Activated CD8-positive, alpha-beta T cell treated with anti-CD3 and anti-CD28 coated beads, Interleukin-2, amount 10 ng/mL, durations not matched to agents 7 days and 5 days (primary cell): Measurements from ENCODE around the gene TRPC4AP. TPM values are rescaled to one million over a fixed set of nuclear protein-coding genes. Genes with fewer than 3 reads are reported as not detected.
"Not testable (repeated sequence)": the region's sequence is repeated elsewhere in the genome, so short reads cannot be mapped to it uniquely, and the experiment has no call there.

Experiments
- ATAC-seq: fragments of 150-1000 bp; cut with Tn5 transposase; one replicate; pipeline ENCODE4 v1.10.0; 2021; ENCODE audit warnings: moderate library complexity
- CTCF ChIA-PET: fragments of 350-600 bp; sonication (Branson Sonifier 250); formaldehyde crosslinking; loops from one replicate; lab custom pipeline; 2021; ENCODE audit warnings: antibody characterized with exemption; lab: Charles Lee
- POLR2A ChIA-PET: fragments of 350-600 bp; sonication (Branson Sonifier 250); formaldehyde crosslinking; loops from one replicate; lab custom pipeline; 2021; ENCODE audit warnings: antibody characterized with exemption; lab: Charles Lee
- DNase-seq: peaks from one replicate; pipeline ENCODE4 v3.0.0-alpha.2; 2020
- H3K27ac Mint-ChIP-seq: one replicate; pipeline ENCODE4 v1.8.0; 2021; ENCODE audit warnings: mild to moderate bottlenecking, mixed read lengths
- H3K27me3 Mint-ChIP-seq: one replicate; pipeline ENCODE4 v1.8.0; 2021; ENCODE audit warnings: low read depth, mixed read lengths
- H3K36me3 Mint-ChIP-seq: one replicate; pipeline ENCODE4 v1.8.0; 2021; ENCODE audit warnings: low read depth, mixed read lengths
- H3K4me1 Mint-ChIP-seq: one replicate; pipeline ENCODE4 v1.8.0; 2021; ENCODE audit warnings: low read depth, mixed read lengths
- H3K4me3 Mint-ChIP-seq: one replicate; pipeline ENCODE4 v1.8.0; 2021; ENCODE audit warnings: mild to moderate bottlenecking, mixed read lengths
- H3K9me3 Mint-ChIP-seq: one replicate; pipeline ENCODE4 v1.8.0; 2022; ENCODE audit warnings: mixed read lengths; ENCODE audit not compliant: insufficient read depth
- total RNA-seq, 2 experiments: library from RNA; stranded (reverse); gene quantifications; one replicate each; pipeline ENCODE4 v1.2.3, GENCODE V29; 2021

Gene TRPC4AP
- total RNA-seq, 2 experiments from 2014 or later = 43.2 to 44.6 TPM

DNA sequence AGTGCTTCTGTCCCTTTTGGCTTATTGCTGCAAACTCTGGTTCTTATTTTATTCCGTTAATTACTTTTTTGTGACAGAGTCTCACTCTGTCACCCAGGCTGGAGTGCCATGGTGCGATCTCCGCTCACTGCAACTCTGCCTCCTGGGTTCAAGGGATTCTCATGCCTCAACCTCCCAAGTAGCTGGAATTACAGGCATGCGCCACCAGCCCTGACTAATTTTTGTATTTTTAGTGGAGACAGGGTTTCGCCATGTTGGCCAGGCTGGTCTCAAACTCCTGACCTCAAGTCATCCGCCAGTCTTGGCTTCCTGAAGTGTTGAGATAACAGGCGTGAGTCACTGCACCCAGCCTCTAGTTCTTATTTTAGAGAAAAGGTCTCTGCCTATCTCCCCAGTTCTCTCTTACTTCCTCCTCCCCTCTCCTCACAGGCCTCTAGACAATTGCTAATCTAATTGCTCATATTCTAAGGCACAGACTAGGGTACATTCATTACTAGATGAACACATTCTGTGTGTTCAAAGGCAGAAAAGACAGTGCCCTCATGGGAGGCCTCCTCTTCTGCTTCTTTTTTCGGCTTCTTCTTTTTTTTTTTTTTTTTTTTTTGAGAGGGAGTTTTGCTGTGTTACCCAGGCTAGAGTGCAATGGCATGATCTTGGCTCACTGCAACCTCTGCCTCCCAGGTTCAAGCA lies 27.6 kb upstream of the TRPC4AP start:
- ChIA-PET CTCF (interaction anchor here (0.6 to 1.1 kb wide), 2 partner anchors 24 to 89 kb away, joined by 3 read pairs; no protein-coding TSS in a partner anchor), POLR2A (no interaction called here)
- H3K27ac Mint-ChIP-seq = peak overlapping the region; percentile 36
- H3K4me1 Mint-ChIP-seq = peaks cover 2% of the 10 kb centered on the region
- no peaks in the 10 kb centered on the region for H3K27me3 Mint-ChIP-seq
- ATAC-seq = no peak
- DNase-seq = no peak
- H3K36me3 Mint-ChIP-seq = peaks cover 58% of the 10 kb centered on the region
- H3K4me3 Mint-ChIP-seq = no peak overlapping the region
- no peaks in the 10 kb centered on the region for H3K9me3 Mint-ChIP-seq

DNA sequence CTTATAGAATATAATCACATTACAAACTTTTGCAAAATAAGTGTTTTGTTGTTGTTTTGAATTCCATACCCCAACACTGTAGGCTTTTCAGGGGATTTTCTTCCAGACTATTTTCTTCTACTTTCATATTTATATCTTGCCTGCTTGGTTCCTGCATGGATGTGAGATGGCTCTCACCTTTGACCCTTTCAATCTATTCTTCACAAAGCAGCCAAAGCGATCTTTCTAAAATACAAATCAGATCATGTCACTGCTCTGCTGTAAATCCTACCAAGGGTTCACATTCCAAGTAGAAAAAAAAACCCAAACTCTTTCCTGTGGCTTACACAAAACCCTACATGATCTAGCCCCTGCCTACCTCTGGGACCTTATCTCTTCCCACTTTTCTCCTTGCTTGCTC lies 25.0 kb upstream of the TRPC4AP start:
- Mint-ChIP-seq H3K36me3 (peaks cover 43% of the 10 kb centered on the region), H3K27me3 (no peaks in the 10 kb centered on the region), H3K9me3 (no peaks in the 10 kb centered on the region), H3K4me3 (no peak overlapping the region), H3K27ac (no peak overlapping the region), H3K4me1 (peaks cover 2% of the 10 kb centered on the region)
- ATAC-seq = no peak
- no peak for DNase-seq
- ChIA-PET POLR2A (no interaction called here), CTCF (interaction anchor here (1.4 to 1.7 kb wide), 2 partner anchors 21 to 22 kb away, joined by 4 to 5 read pairs; no protein-coding TSS in a partner anchor)

DNA sequence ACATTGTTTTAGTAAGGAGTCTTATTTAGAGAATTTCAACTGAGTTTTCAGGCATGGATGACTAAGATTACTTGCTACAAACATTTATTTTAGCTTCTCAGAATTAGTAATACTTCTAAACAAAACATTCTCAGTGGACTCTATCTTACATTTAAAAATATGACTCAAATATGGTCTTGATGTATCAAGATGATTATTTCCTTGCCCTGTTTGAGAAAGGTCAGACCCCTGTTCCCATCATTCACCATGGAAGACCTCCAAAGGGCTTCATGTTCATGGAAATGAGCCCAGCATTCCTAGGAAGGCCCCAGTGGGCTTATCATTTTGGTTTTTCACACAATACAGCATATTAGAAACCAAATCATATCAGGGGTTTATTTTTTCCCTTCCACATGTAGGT lies 24.6 kb upstream of the TRPC4AP start:
- H3K4me1 Mint-ChIP-seq = peaks cover 2% of the 10 kb centered on the region
- ChIA-PET CTCF (interaction anchor here (1.4 kb wide), 1 partner anchor 21 kb away, joined by 4 read pairs; no protein-coding TSS in a partner anchor), POLR2A (no interaction called here)
- no peak overlapping the region for H3K27ac Mint-ChIP-seq
- DNase-seq = no peak
- H3K36me3 Mint-ChIP-seq = peaks cover 43% of the 10 kb centered on the region
- no peaks in the 10 kb centered on the region for H3K9me3 Mint-ChIP-seq
- H3K4me3 Mint-ChIP-seq = no peak overlapping the region
- ATAC-seq = no peak
- H3K27me3 Mint-ChIP-seq = no peaks in the 10 kb centered on the region

DNA sequence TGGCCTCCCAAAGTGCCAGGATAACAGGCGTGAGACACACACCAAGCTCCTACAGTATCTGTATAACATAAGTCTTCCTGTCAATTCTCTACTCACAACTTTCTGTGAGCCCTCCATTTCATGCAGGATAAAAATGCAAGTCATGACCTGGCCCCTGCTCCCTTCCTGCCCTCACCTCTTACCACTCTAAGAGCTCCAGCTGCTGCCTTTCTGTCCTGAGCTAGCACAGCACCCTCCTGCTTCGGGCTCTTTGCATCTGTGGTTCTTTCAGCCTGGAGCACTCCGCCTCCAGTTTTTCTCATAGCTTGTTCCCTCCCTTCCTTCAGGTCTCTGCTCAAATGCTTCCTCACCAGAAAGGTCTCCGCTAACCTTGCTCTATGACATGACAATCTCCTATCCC lies 23.7 kb upstream of the TRPC4AP start:
- H3K36me3 Mint-ChIP-seq = peaks cover 41% of the 10 kb centered on the region
- no peaks in the 10 kb centered on the region for H3K9me3 Mint-ChIP-seq
- ATAC-seq (no peak), DNase-seq (no peak)
- ChIA-PET CTCF (interaction anchor here (1.4 kb wide), 1 partner anchor 20 kb away, joined by 4 read pairs; no protein-coding TSS in a partner anchor), POLR2A (interaction anchor here (0.6 kb wide), 3 partner anchors 375 to 1487 kb away, joined by 3 to 4 read pairs (median 3); no protein-coding TSS in a partner anchor)
- peaks cover 2% of the 10 kb centered on the region for H3K4me1 Mint-ChIP-seq
- H3K27ac Mint-ChIP-seq = no peak overlapping the region
- H3K27me3 Mint-ChIP-seq = no peaks in the 10 kb centered on the region
- no peak overlapping the region for H3K4me3 Mint-ChIP-seq

DNA sequence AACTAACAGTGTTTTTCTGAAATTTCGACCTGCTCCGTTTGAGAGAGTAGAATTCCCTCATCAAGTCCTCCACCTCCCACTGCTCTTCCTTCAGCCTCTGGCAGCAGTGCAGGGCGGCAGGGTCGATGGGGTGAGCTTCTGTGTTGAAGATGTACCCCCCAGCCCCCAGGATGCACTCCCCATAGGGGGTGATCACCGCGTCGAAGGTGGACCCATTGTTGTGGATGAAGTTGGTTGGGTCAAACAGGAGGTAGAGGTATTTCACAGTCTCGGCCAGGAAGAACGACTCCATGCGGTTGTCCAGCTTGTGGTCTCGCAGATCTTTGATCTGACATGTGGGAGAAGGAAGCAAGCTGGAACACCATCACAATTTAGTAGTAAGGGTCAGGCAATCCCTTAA lies 23.0 kb upstream of the TRPC4AP start:
- Mint-ChIP-seq H3K27ac (peak overlapping the region; percentile 2), H3K9me3 (no peaks in the 10 kb centered on the region), H3K27me3 (no peaks in the 10 kb centered on the region), H3K4me1 (peaks cover 2% of the 10 kb centered on the region), H3K4me3 (no peak overlapping the region), H3K36me3 (peaks cover 39% of the 10 kb centered on the region)
- no peak for DNase-seq
- ChIA-PET CTCF (no interaction called here), POLR2A (no interaction called here)
- ATAC-seq = no peak

DNA sequence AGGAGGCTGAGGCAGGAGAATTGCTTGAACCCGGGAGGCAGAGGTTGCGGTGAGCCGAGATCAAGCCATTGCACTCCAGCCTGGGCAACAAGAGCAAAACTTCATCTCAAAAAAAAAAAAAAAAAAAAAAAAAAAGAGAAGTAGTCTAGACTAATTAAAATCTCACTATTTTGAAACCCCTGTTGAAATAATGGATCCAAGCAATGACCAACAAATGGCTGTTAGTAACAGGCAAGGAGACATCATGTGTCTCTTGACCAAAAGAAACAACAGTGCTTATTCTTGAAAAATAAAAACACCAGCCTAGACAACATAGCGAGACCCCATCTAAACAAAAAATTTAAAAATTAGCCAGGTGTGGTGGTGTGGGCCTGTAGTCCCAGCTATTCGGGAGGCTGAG lies 19.7 kb upstream of the TRPC4AP start:
- ATAC-seq, H3K9me3 Mint-ChIP-seq, H3K4me3 Mint-ChIP-seq, H3K4me1 Mint-ChIP-seq, H3K27ac Mint-ChIP-seq, POLR2A ChIA-PET, H3K27me3 Mint-ChIP-seq, DNase-seq: not testable (repeated sequence)
- CTCF ChIA-PET = interaction anchor here (2.7 kb wide), 1 partner anchor 16 kb away, joined by 11 read pairs; no protein-coding TSS in a partner anchor
- peaks cover 24% of the 10 kb centered on the region for H3K36me3 Mint-ChIP-seq

DNA sequence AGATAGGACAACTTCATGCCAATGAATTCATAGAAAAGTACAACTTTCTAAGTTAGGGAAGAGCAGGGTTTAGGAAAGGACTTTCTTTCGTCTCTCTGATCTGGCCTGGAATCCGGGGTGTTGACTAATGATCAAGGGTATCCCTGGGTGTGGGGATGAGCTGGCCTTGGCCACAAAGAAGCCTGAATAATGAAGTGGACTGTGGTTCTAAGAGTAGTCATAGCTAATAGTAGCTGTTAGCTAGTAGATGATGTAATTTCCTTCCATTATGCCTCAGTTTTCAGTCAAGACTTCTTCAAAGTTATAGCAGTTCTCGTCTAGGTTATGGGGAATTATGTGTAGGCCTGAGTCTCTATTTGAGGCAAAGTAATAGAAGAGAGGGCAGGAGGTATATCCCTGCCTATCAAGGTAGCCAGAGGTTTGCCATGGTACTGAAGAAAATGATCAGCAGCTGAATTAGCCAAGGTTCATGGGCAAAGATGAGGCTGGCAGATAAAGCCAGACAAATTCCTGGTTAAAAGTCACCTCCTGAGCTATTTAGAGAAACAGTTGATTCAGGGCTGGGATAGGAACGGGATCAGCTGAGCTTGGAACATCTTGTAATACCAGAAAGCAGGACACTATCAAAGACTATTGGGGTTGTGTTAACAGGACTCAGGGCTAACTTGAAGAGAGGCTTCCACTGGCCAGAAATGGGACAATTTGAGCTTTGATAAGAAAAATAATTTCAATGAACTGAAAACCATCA lies 18.7 kb upstream of the TRPC4AP start:
- peaks cover 2% of the 10 kb centered on the region for H3K27me3 Mint-ChIP-seq
- ChIA-PET CTCF (interaction anchor here (2.7 kb wide), 1 partner anchor 15 kb away, joined by 11 read pairs; no protein-coding TSS in a partner anchor), POLR2A (no interaction called here)
- no peaks in the 10 kb centered on the region for H3K9me3 Mint-ChIP-seq
- H3K4me1 Mint-ChIP-seq = no peaks in the 10 kb centered on the region
- no peak for ATAC-seq
- H3K36me3 Mint-ChIP-seq = peaks cover 22% of the 10 kb centered on the region
- H3K27ac Mint-ChIP-seq = no peak overlapping the region
- no peak for DNase-seq
- H3K4me3 Mint-ChIP-seq = no peak overlapping the region

DNA sequence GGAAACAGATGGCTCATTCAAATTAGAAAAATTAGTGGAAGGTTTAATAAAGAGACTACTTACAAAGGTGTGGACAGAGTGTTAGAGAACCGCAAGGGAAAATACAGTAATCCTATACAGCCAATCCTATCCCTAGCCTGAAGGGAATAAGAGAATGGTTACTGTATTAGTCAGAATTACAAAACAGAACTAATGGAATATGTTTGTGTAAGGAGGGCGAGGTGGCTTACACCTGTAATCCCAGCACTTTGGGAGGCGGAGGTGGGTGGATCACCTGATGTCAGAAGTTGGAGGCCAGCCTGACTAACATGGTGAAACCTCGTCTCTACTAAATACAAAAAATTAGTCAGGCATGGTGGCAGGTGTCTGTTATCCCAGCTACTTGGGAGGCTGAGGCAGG lies 16.3 kb upstream of the TRPC4AP start:
- Mint-ChIP-seq H3K4me1 (no peaks in the 10 kb centered on the region), H3K27ac (no peak overlapping the region), H3K4me3 (no peak overlapping the region), H3K9me3 (no peaks in the 10 kb centered on the region), H3K36me3 (peaks cover 11% of the 10 kb centered on the region), H3K27me3 (peaks cover 2% of the 10 kb centered on the region)
- DNase-seq = no peak
- ChIA-PET CTCF (no interaction called here), POLR2A (no interaction called here)
- no peak for ATAC-seq

DNA sequence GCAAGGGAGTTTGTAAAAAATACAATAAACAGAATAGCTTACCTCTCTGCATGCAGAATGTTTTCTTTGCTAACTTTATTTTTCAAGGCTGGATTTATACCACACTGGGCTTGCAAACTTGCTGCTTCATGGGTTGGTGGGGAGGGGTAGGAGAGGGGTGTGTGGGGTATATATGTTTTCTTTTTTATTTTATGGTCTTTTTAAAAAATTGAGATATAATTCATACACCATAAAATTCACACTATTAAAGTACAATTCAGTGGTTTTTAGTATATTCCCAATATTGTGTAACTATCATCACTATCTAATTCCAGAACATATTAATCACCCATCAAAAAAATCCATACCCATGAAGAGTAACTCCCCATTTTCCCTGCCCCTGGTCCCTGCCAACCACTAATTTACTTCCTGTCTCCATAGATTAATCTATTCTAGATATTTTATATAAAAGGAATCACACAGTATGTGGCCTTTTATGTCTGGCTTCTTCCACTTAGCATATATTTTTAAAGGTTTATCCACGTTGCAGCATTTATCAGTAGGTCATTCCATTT lies 14.3 kb upstream of the TRPC4AP start:
- H3K27ac Mint-ChIP-seq = no peak overlapping the region
- no peaks in the 10 kb centered on the region for H3K4me1 Mint-ChIP-seq
- DNase-seq (no peak), ATAC-seq (no peak)
- no peaks in the 10 kb centered on the region for H3K9me3 Mint-ChIP-seq
- H3K36me3 Mint-ChIP-seq = peaks cover 10% of the 10 kb centered on the region
- CTCF ChIA-PET = interaction anchor here (1.9 kb wide), 1 partner anchor 10 kb away, joined by 8 read pairs; no protein-coding TSS in a partner anchor
- H3K4me3 Mint-ChIP-seq = no peak overlapping the region
- H3K27me3 Mint-ChIP-seq = peaks cover 2% of the 10 kb centered on the region
- POLR2A ChIA-PET = no interaction called here

DNA sequence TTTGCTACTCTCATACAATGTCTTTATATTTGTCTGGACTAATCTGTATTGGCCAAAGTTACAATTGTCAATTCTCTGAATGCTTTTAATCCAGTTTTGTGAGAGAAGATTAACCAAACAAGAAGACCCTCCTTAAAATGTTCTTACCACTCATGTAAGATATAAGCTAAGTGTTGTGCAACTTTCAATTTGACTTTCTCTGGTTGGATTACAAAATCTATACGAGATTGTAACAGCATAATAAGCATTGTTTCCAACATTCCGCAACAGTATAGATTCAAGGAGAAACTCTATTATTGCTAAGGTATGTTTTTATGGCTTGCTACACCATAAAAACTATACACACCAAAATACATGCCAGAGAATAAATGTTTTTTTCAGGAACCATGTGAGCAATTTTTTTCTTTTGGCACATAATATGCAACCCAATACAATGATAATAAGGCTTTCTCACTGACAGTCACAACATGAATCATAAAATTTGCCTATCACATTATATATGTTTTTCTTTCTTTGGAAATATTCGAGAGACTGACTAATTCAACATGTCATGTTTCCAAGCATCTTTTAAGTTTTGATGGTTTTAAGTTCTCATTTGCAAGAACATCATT lies 12.2 kb upstream of the TRPC4AP start:
- ATAC-seq (no peak), DNase-seq (no peak)
- Mint-ChIP-seq H3K36me3 (no peaks in the 10 kb centered on the region), H3K27ac (no peak overlapping the region), H3K4me3 (no peak overlapping the region), H3K4me1 (peaks cover 2% of the 10 kb centered on the region), H3K27me3 (peaks cover 6% of the 10 kb centered on the region), H3K9me3 (no peaks in the 10 kb centered on the region)
- CTCF ChIA-PET = interaction anchor here (0.9 kb wide), 1 partner anchor 8 kb away, joined by 4 read pairs; no protein-coding TSS in a partner anchor
- POLR2A ChIA-PET = no interaction called here

DNA sequence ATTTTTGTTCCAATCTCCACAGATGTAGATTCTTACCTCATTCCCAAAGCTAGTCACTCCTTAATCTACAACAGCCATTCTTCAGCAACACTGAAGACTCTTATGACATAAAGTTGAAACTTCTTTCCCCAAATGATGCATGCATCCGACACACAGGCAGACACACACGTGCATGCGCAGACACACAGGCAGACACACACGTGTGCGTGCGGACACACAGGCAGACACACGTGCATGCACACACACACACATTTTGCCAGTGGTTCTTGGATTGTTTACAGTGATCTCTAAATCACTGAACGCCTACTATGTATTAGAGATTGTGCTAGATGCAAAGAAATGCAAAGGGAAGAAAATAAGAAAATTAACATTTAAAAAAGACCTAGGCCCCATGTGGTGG lies 9.0 kb upstream of the TRPC4AP start:
- Mint-ChIP-seq H3K27ac (no peak overlapping the region), H3K9me3 (no peaks in the 10 kb centered on the region), H3K4me1 (peaks cover 2% of the 10 kb centered on the region), H3K4me3 (no peak overlapping the region), H3K36me3 (no peaks in the 10 kb centered on the region), H3K27me3 (peaks cover 6% of the 10 kb centered on the region)
- DNase-seq = no peak
- no peak for ATAC-seq
- POLR2A ChIA-PET = no interaction called here
- CTCF ChIA-PET = no interaction called here
